ENCODE data around the gene CDC25C.

GRCh38 chr5:138241688-138242571 is 89.7 kb downstream of the CDC25C start:
- no peak for TF ChIP-seq REST (IDR thresholded peaks at IDR 0.05; ENCODE audit: insufficient read depth in 1 of 2, low read depth in 2 of 2, low read length in 2 of 2)
- no peak for TF ChIP-seq POLR2AphosphoS5 (IDR thresholded peaks at IDR 0.05; ENCODE audit: low read depth, low read length)
- no peak for TF ChIP-seq TAF1 (IDR thresholded peaks at IDR 0.05; ENCODE audit: borderline replicate concordance, insufficient read depth, low read length)
- TF ChIP-seq SIN3A (IDR thresholded peaks at IDR 0.05; ENCODE audit: borderline replicate concordance, insufficient read depth, low read length) = no peak
